SH-SY5Y (cell line): Measurements from ENCODE around the gene LTBP1.

Source experiments
- GATA2 ChIP-seq: IDR thresholded peaks from 2 replicates; pipeline ENCODE4 v1.6.1; 2011; ENCODE audit warnings: mild to moderate bottlenecking, low read depth, low read length
- GATA3 ChIP-seq: IDR thresholded peaks from 2 replicates; pipeline ENCODE4 v1.6.1; 2011; ENCODE audit warnings: low read depth, mild to moderate bottlenecking, low read length, moderate library complexity

DNA sequence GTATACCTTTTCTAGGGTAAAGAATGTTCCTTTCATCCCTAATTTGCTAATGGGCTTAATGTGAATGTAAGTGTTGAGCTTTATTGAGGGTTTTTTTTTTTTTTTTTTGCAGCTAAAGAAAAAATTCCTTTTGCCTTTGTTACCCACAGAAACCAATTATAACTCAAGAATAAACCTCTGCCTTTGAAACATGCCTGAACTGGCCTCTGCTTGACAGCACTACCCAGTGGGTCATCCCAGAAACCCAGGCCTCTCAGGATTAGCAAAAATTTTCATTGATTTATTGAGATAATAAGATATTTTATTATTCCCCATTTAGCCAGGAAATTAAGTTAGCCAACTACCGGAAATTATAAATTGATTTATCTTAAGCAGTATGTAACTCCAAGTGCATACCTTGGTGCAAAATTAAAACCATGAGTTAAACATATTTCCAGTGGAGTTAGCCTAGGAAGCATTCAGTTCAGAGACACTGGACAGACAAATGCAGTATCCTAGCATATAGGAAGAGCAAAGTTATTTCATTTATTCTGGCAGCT, 462.7 kb downstream of the LTBP1 start:
- TF ChIP-seq GATA3 (no peak), GATA2 (no peak)
